Cardiac muscle cell (in vitro differentiated cells and primary cell): ENCODE measurements around the gene EP400. TPM values are rescaled to one million over a fixed set of nuclear protein-coding genes. Genes with fewer than 3 reads are reported as not detected.
"Not testable (repeated sequence)": the region's sequence is repeated elsewhere in the genome, so short reads cannot be mapped to it uniquely, and the experiment has no call there.

Experiments used
- DNase-seq, 2 donors: peaks; one replicate each; pipeline versions ENCODE4 v3.0.0 to v3.0.0-alpha.2; 2010 to 2017; ENCODE audit warnings: low read depth in 1 of 2, low spot score in 1 of 2
- H3K27ac ChIP-seq: fragments of 200-600 bp; sonication (generic); 2 replicates; pipeline ENCODE4 v1.5.1; 2016
- H3K27me3 ChIP-seq: fragments of 200-600 bp; sonication (generic); 2 replicates; pipeline ENCODE4 v1.6.0; 2016; ENCODE audit warnings: control low read depth
- H3K36me3 ChIP-seq: fragments of 200-600 bp; sonication (generic); 2 replicates; pipeline ENCODE4 v1.5.1; 2016; ENCODE audit warnings: control low read depth
- H3K4me1 ChIP-seq: fragments of 200-600 bp; sonication (generic); 2 replicates; pipeline ENCODE4 v1.8.1; 2017; ENCODE audit warnings: low read depth, mild to moderate bottlenecking, mixed run types
- H3K4me3 ChIP-seq: fragments of 200-600 bp; sonication (generic); 2 replicates; pipeline ENCODE4 v1.5.1; 2016; ENCODE audit warnings: mild to moderate bottlenecking
- H3K9me3 ChIP-seq: fragments of 200-600 bp; sonication (generic); 2 replicates; pipeline ENCODE4 v1.5.1; 2017; ENCODE audit warnings: low read depth, mild to moderate bottlenecking, control low read depth
- CTCF ChIP-seq: IDR thresholded peaks from 2 replicates; pipeline ENCODE4 v1.5.1; 2012; ENCODE audit warnings: low read depth, mild to moderate bottlenecking, low read length
- polyA plus RNA-seq: library from polyadenylated mRNA; unstranded; fragments of >200 nt; fragmentation: Nextera tagmentation; extraction: Ambion mirVana; gene quantifications from 2 replicates; pipeline ENCODE4 v1.2.1, GENCODE V29; 2016
- total RNA-seq: library from RNA; depleted of rRNA; stranded (reverse); fragments of >200 nt; gene quantifications from 2 replicates; pipeline ENCODE4 v1.2.3, GENCODE V29; 2016

The EP400 gene
- total and polyA plus RNA-seq, 2 experiments from 2014 or later, result 14.6 to 28.4 TPM

- H3K27me3 ChIP-seq, result no peaks in the 10 kb centered on the region
- H3K36me3 ChIP-seq, result peaks cover 5% of the 10 kb centered on the region
- DNase-seq, result no peak
- peaks cover 13% of the 10 kb centered on the region for H3K4me1 ChIP-seq
- no peak for TF ChIP-seq CTCF
- H3K9me3 ChIP-seq, result no peaks in the 10 kb centered on the region
- no peak overlapping the region for H3K4me3 ChIP-seq
- H3K27ac ChIP-seq, result peak overlapping the region; percentile 28
Observed at GRCh38 chr12:131959641-131960589, 10.2 kb downstream of the EP400 start.

GRCh38 chr12:131960590-131961325, 11.0 kb downstream of the EP400 start:
- H3K27ac ChIP-seq, H3K9me3 ChIP-seq, H3K36me3 ChIP-seq, DNase-seq, H3K4me3 ChIP-seq, H3K27me3 ChIP-seq: not testable (repeated sequence)
- H3K4me1 ChIP-seq, result peaks cover 13% of the 10 kb centered on the region

GRCh38 chr12:131961328-131961727, 11.6 kb downstream of the EP400 start:
- H3K27me3 ChIP-seq, H3K4me3 ChIP-seq, H3K9me3 ChIP-seq, DNase-seq, H3K27ac ChIP-seq, H3K36me3 ChIP-seq: not testable (repeated sequence)
- H3K4me1 ChIP-seq, result peaks cover 13% of the 10 kb centered on the region

GRCh38 chr12:131962069-131962468, 12.3 kb downstream of the EP400 start:
- no peak overlapping the region for H3K27ac ChIP-seq
- H3K9me3 ChIP-seq, result no peaks in the 10 kb centered on the region
- H3K36me3 ChIP-seq, result peaks cover 5% of the 10 kb centered on the region
- H3K4me3 ChIP-seq, result no peak overlapping the region
- DNase-seq, result peak in 1 of 2 donors; percentile 20
- no peaks in the 10 kb centered on the region for H3K27me3 ChIP-seq
- no peak for TF ChIP-seq CTCF
- peaks cover 13% of the 10 kb centered on the region for H3K4me1 ChIP-seq

- peaks cover 13% of the 10 kb centered on the region for H3K4me1 ChIP-seq
- no peaks in the 10 kb centered on the region for H3K27me3 ChIP-seq
- H3K27ac ChIP-seq, result no peak overlapping the region
- H3K36me3 ChIP-seq, result peaks cover 5% of the 10 kb centered on the region
- no peak for TF ChIP-seq CTCF
- H3K4me3 ChIP-seq, result no peak overlapping the region
- no peaks in the 10 kb centered on the region for H3K9me3 ChIP-seq
- DNase-seq, result no peak
Observed at GRCh38 chr12:131963381-131963780, 13.6 kb downstream of the EP400 start.

GRCh38 chr12:131965073-131965472, 15.3 kb downstream of the EP400 start:
- H3K9me3 ChIP-seq, result no peaks in the 10 kb centered on the region
- TF ChIP-seq CTCF, result no peak
- peaks cover 13% of the 10 kb centered on the region for H3K4me1 ChIP-seq
- no peak for DNase-seq
- H3K27me3 ChIP-seq, result no peaks in the 10 kb centered on the region
- H3K27ac ChIP-seq, result no peak overlapping the region
- peaks cover 5% of the 10 kb centered on the region for H3K36me3 ChIP-seq
- H3K4me3 ChIP-seq, result no peak overlapping the region
